GM21576 (cell line): ENCODE measurements around the gene SPRED1.

Experiments used
- ATAC-seq: cut with Tn5 transposase; IDR thresholded peaks from one replicate; pipeline ENCODE4 v1.9.1; 2021; ENCODE audit warnings: mild to moderate bottlenecking, moderate library complexity; ENCODE audit not compliant: unreplicated experiment

The SPRED1 gene

GRCh38 chr15:38344351-38344750 lies 91.7 kb downstream of the SPRED1 start:
- ATAC-seq = no peak

DNA sequence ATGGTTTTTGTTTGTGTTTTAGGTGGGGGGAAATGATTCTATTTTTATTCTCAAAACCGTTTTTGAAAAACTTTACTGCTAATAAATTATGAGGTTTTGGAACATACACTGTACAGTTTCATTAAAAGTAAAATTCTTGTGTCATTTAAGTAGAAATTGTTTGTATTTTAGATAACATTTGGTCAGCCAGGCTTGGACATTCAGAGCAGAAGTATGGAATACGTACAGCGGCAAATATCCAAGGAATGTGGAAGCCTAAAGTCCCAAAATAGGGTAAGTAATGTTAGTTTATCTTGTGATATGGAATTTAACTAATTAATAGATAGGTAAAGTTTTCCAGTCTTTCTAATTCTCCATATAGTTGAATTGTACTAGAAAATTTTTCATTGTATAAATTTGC lies 96.6 kb downstream of the SPRED1 start:
- ATAC-seq = no peak

GRCh38 chr15:38351466-38351865 lies 98.8 kb downstream of the SPRED1 start:
- ATAC-seq = no peak

DNA sequence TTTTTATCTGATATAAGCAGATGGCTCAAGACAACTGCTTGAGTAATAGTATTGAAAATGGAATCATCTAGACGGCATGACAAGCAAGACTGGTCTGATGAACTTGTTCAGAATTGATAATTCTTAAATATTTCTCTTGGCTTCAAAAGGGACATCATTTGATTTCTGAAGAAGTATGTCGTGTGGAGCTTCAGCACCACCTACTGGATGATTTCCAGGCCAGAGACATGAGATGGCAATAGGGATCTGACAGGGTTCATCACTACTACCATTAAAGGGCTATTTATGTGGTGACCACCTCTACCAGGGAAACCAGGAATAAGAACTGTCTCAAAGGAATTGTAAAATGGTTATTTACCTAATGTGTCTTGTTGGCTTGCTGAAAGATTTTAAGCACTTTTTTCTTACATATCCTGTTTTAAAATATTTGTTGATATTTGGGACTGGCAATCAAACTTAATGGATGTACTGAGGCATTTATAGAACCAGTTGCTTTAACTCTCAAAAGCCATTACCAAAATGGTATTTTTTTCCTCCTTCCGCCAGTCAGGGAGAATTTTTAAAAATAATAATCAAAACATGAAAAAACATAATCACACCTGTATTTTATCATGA lies 101.8 kb downstream of the SPRED1 start:
- peak; percentile 56 for ATAC-seq

DNA sequence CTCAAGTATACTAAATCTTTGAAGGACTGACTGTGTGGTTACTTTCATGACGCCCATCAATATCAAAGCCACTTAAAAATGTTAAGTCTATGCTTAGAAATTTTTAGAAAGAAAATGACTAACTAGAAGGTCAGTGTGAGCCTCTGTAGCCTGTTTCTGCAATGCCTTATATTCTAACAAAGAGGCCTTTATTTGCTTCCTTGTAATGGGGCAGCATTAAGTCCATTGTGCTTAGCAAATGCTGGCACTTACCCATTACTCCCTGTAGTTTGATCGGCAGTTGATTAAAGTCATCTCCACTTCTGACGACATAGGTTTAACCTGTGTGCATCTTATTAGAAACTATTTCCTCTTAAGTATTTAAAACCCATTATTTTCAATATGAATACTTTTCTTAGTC lies 109.7 kb downstream of the SPRED1 start:
- ATAC-seq = no peak

- ATAC-seq = no peak
Observed at GRCh38 chr15:38367476-38367875, 114.8 kb downstream of the SPRED1 start.

DNA sequence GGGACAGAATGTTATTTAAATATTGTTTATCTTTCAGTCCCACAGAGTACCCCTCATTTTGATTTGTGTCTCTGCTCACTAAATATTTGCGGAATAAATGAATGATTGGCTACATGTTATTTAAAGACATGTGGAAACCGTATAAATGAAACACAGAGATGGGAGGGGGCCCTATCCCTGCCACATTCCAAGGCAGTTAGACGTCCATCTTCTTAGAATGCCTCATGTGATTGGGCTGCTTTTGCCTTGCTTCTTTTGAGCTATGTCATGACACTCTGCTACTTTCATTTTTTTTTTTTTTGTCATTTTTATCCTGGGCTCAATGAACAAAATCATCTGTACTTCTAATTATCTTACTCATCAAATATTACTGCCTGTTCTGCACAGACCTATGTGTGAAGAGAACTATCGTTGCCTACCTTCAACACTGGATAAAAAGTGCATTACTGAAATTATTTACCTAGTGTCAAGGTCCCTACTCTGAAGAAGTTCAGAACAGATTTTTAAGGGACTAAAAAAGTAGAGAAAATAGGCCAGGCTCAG lies 117.4 kb downstream of the SPRED1 start:
- no peak for ATAC-seq

- ATAC-seq = no peak
Observed at GRCh38 chr15:38373016-38373415, 120.4 kb downstream of the SPRED1 start.

- no peak for ATAC-seq
Observed at GRCh38 chr15:38374029-38374428, 121.4 kb downstream of the SPRED1 start.

DNA sequence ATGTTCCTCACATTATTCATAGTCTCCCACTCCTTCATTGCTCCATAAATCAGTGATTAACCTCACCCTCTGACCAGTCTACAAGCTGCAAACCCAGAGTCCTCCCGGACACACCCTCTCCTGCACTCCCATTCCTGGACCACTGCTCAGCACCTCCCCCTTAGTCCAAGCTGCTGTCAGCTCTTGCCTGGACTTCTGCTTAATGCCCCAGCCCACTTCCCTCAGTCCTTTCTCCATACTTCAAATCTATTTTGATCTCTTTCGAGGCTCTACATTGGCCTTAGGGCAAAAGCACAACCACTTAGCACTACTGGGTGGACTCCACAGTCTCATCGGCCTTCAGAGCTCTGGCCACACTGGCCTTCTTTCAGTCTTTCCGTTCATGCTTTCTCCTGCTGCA lies 121.9 kb downstream of the SPRED1 start:
- ATAC-seq = no peak

DNA sequence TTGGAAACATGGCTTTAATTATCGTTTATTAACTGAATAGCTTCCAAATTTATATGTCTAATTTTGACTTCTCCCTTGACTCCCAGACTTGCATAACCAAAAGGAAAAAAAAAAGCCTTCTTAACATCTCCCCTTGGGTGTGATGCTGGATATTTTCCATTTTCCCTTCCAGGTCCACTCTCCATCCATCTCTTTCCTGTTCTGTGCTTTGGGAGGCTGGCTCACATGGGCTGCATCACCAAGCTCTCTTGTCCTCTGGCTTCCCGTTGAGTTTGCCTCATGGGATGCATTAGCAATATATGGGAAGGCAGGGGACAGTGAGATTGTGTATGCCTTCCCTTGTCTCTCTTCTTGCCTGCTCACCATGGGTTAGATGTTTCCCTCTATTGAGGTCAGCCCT lies 123.4 kb downstream of the SPRED1 start:
- no peak for ATAC-seq

- no peak for ATAC-seq
Observed at GRCh38 chr15:38377636-38378035, 125.0 kb downstream of the SPRED1 start.

GRCh38 chr15:38378161-38378560 lies 125.5 kb downstream of the SPRED1 start:
- no peak for ATAC-seq

DNA sequence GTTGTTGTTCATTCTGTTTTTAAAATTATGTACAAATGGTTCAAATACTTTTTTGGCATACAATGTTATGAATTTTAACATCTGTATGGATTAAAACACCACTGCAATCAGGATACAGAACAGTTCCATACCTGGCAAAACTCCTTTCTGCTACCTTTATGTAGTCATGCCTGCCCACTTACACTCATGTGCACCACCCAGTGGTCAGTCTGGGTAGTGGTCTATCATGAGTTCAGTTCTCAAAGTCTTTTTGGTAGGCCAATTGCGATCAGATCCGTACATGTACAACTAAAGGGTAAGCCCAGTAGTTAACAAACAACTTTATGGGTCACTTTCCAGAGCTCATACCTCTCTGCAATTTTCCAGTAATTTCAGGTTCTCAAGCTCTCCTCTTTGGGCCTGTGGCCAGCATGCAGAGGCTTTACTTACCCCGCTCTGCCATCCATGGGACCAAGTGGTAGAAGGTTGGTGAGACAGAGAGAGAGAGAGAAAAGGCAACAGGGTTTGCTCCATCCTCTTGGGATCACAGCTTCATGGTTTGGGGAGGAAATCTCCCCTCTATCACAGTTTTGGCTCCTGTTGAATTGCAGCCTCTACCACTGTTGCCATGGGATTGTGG lies 137.4 kb downstream of the SPRED1 start:
- ATAC-seq = peak; percentile 72

DNA sequence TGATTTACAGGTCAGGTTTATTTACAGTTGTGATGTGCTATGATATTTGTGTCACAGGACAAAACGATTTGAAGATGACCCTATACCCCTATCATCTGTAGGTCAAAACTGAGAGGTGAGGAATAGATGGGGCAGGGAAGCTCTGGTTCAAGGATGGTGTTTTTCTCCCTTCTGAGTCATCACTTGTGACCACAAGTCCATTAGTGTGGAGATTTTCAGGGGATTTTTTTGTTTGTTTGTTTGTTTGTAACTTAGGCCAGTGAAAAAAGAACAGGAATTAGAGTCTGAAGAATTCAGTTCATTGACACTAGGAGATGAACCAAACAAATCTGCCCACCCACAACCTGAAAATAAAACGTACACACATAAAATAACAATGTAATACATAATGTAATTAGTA lies 138.6 kb downstream of the SPRED1 start:
- no peak for ATAC-seq

- ATAC-seq = no peak
Observed at GRCh38 chr15:38398134-38398533, 145.5 kb downstream of the SPRED1 start.

DNA sequence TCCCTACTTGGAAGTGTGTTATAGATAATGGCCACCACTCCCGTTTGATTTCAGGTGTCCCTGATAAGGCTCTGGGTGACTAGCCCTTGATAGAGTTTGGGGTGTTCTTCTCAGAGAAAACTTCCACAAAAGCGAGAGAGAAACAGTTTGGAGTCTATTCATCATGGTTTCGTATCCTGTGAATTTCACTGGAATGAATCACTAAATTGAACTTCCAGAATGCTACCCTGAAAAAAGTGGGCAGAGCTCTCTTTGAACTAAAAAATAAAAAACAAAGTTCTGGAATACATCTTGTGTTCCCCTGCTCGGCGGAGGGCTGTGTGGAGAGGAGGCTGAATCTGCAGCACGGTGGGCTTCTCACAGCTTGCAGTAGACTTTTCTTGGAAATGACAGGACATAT lies 148.5 kb downstream of the SPRED1 start:
- ATAC-seq = no peak

DNA sequence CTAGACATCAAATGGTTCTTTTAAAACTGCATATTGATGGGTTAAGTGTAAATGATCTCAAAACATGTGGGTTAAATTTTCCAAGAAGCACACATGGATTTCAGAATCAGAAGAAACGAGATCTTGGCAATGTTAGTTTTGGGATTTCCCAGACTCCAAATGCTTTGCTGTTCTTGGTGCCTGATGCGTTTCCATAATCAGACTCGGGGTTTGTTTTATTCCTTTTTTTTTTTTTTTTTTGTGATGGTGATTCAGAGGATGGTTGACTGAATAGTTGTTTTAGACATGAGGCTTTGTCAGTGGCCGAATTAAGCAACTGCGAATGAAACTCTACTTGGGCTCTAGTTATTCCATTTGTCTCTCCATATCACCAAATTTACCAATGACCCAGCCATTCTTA lies 149.1 kb downstream of the SPRED1 start:
- no peak for ATAC-seq

DNA sequence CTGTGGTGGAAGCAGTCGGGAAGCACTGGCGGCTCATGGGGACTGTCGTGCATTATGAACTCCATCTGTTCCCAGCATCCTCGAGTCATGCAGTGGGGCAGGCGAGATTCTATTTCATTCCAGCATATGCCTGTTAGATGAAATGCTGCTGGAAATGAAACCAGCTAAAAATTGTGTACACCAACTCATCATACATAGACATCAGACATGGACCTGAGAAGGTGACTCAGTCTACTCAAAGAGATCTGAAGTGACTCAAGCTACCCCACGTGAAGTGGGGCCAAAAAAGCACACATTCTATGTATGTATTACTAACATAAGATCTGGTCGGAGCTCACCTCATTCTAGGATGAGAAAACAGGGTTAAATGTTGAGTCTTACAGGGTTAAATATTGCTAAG lies 153.8 kb downstream of the SPRED1 start:
- ATAC-seq = no peak
